ENCODE results near the gene PLA2G10. TPM values are rescaled to one million over a fixed set of nuclear protein-coding genes. Genes with fewer than 3 reads are reported as not detected.
"Not testable (repeated sequence)": the region's sequence is repeated elsewhere in the genome, so short reads cannot be mapped to it uniquely, and the experiment has no call there.

Gene PLA2G10
- total RNA-seq (not detected), polyA plus RNA-seq (not detected)
- long read RNA-seq, donor 1, partial matches to known transcripts = 0 of 1 reads
- long read RNA-seq, donor 1, other reads (novel, unspliced or antisense) = 1 of 1 reads
- long read RNA-seq, donor 2 = 0 reads
- long read RNA-seq, donor 3, partial matches to known transcripts = 0 of 1 reads
- long read RNA-seq, donor 3, other reads (novel, unspliced or antisense) = 1 of 1 reads

GRCh38 chr16:14694129-14694528 lies at the start of gene PLA2G10:
PLA2G10 (minus strand) TSS chr16:14694308; CDS start chr16:14694229, 79 bp downstream.
- intact Hi-C loops (cut with DNase I); H3K4me1 ChIP-seq; H3K4me3 ChIP-seq; H3K36me3 ChIP-seq; H3K27me3 ChIP-seq; ATAC-seq; DNase-seq; H3K27ac ChIP-seq; H3K9me3 ChIP-seq: not testable (repeated sequence)
- no CpG with 5 or more reads among the region's 28 CpGs for WGBS, 4 donors

- intact Hi-C loops (cut with DNase I); DNase-seq; H3K4me3 ChIP-seq; H3K4me1 ChIP-seq; H3K9me3 ChIP-seq; H3K27me3 ChIP-seq; H3K27ac ChIP-seq; H3K36me3 ChIP-seq: not testable (repeated sequence)
- WGBS, 4 donors = no CpG with 5 or more reads among the region's 73 CpGs
- peak; percentile 85 to 99 (median 99) for ATAC-seq
Observed at GRCh38 chr16:14742273-14743128, 48.4 kb upstream of the PLA2G10 start, which contains the start of gene NPIPA2. NPIPA2 (plus strand) TSS chr16:14742533; CDS start chr16:14748066, 5,533 bp downstream.

GRCh38 chr16:14741794-14742193 lies 47.7 kb upstream of the PLA2G10 start:
- ATAC-seq = peak in 1 of 4 donors; percentile 15
- intact Hi-C loops (cut with DNase I); H3K4me3 ChIP-seq; H3K36me3 ChIP-seq; H3K4me1 ChIP-seq; H3K9me3 ChIP-seq; H3K27ac ChIP-seq; DNase-seq; H3K27me3 ChIP-seq: not testable (repeated sequence)
- WGBS, 4 donors = no CpG with 5 or more reads among the region's 11 CpGs

GRCh38 chr16:14740832-14741385 lies 46.8 kb upstream of the PLA2G10 start:
- DNase-seq; ATAC-seq; H3K27ac ChIP-seq; intact Hi-C loops (cut with DNase I); H3K4me3 ChIP-seq; H3K27me3 ChIP-seq; H3K4me1 ChIP-seq; H3K36me3 ChIP-seq; H3K9me3 ChIP-seq: not testable (repeated sequence)
- 51 to 57% methylated on average over 2 of the region's 10 CpGs; no CpG with 5 or more reads in 2 of the 4 donors for WGBS, 4 donors

- H3K27me3 ChIP-seq; ATAC-seq; H3K36me3 ChIP-seq; H3K27ac ChIP-seq; H3K9me3 ChIP-seq; H3K4me1 ChIP-seq; intact Hi-C loops (cut with DNase I); DNase-seq; H3K4me3 ChIP-seq: not testable (repeated sequence)
- WGBS, 4 donors = no CpG with 5 or more reads among the region's 28 CpGs
Observed at GRCh38 chr16:14733233-14733632, 39.1 kb upstream of the PLA2G10 start.

GRCh38 chr16:14703156-14704011 lies 9.3 kb upstream of the PLA2G10 start, which contains the start of gene NPIPA3:
NPIPA3 (plus strand) TSS chr16:14703411; CDS start chr16:14708944, 5,533 bp downstream.
- ATAC-seq = peak; percentile 91 to 99 (median 99)
- H3K4me3 ChIP-seq; H3K9me3 ChIP-seq; DNase-seq; H3K27me3 ChIP-seq; intact Hi-C loops (cut with DNase I); H3K27ac ChIP-seq; H3K4me1 ChIP-seq; H3K36me3 ChIP-seq: not testable (repeated sequence)
- WGBS, 4 donors = no CpG with 5 or more reads among the region's 73 CpGs

- DNase-seq; H3K36me3 ChIP-seq; H3K27ac ChIP-seq; H3K9me3 ChIP-seq; H3K27me3 ChIP-seq; H3K4me1 ChIP-seq; H3K4me3 ChIP-seq; intact Hi-C loops (cut with DNase I): not testable (repeated sequence)
- no CpG with 5 or more reads among the region's 11 CpGs for WGBS, 4 donors
- peak in 1 of 4 donors; percentile 6 for ATAC-seq
Observed at GRCh38 chr16:14702672-14703071, 8.6 kb upstream of the PLA2G10 start.

- WGBS, 4 donors = 38 to 51% (median 50%) methylated on average over 1 to 2 of the region's 7 CpGs; no CpG with 5 or more reads in 1 of the 4 donors
- ATAC-seq; H3K4me3 ChIP-seq; DNase-seq; H3K27ac ChIP-seq; H3K4me1 ChIP-seq; H3K9me3 ChIP-seq; H3K27me3 ChIP-seq; H3K36me3 ChIP-seq; intact Hi-C loops (cut with DNase I): not testable (repeated sequence)
Observed at GRCh38 chr16:14701859-14702258, 7.8 kb upstream of the PLA2G10 start.

- H3K4me1 ChIP-seq; H3K27ac ChIP-seq; H3K27me3 ChIP-seq; intact Hi-C loops (cut with DNase I); ATAC-seq; DNase-seq; H3K9me3 ChIP-seq; H3K36me3 ChIP-seq; H3K4me3 ChIP-seq: not testable (repeated sequence)
- WGBS, 4 donors = 59 to 66% (median 62%) methylated on average over 15 of the region's 15 CpGs
Observed at GRCh38 chr16:14685870-14686793, 8.0 kb downstream of the PLA2G10 start.
